ENCODE data around the gene PTPRF.

Gene PTPRF

DNA sequence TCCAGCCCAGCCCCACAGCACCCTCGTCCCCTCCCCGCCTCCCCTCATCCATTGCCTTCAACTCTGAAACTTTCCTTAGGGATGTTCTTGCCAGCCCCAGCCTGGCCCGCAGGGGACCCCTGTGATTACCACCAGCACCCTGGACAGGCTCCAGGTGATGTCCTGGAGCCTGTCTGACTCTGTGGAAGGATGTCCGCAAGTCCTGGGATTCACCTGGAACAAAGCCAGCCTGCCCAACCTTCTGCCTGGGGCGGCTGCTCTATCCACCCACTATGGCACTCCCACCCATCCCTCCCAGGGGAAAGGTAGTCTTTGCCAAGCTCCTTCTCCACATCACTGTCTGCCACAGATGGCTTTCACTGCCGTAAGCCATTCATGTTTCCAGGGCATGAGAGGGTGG, 24.4 kb upstream of the PTPRF start:
- TF ChIP-seq FOXP2 (optimal IDR thresholded peaks at IDR 0.05; ENCODE audit: borderline replicate concordance, extremely low read depth, extremely low read length, insufficient read depth) (no peak), POLR2AphosphoS5 (IDR thresholded peaks at IDR 0.05; ENCODE audit: low read depth, low read length) (no peak)

DNA sequence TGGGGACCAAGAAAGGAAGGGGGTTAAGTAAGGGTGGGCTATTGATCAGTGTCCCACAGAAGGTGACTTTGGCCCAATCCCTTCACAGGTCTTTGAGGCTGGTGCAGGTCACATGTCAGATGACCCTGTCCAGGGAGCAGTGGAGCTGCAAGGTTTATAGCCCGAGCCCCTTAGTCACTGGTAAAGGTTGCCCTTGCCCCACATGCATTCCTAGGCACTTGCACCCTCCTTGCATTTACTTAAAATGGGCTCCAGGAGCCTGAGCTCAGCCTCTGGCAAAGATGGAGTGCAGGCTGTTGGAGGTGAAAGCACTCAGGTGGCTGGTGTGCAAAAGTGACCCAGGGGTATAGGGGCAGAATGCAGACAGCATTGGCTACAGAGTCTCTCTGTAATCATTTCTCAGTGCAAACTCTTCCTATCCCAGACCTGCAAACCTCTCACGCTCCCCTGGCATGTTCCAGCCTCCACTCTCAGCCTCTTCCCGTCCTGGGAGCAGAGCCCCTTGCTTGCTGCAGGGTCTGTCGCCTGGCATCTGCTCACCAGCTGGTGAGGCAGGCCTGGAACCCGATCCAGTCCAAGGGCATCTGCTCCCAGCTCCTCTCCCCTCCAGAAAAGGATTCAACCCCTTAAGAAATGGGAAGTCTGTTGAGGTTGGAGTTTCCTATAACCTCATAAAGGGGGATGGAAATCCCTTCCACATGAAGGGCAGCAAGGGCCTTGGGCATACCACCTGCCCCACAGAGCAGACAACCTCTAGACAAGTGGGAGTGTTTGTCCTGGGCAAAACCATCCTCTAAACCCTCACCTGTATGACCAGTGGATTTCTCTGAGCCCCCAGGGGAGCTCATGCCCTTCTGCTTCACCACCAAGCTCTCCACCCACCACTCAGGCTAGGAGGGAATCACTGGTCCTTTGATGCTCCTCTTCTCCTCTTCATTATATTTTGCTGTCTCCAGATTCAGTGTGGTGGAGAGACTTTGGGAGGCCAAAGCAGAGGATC, 23.1 kb upstream of the PTPRF start:
- TF ChIP-seq SIN3A (IDR thresholded peaks at IDR 0.05; ENCODE audit: borderline replicate concordance, insufficient read depth, low read length) (no peak), TAF1 (IDR thresholded peaks at IDR 0.05; ENCODE audit: borderline replicate concordance, insufficient read depth, low read length) (no peak), POLR2AphosphoS5 (IDR thresholded peaks at IDR 0.05; ENCODE audit: low read depth, low read length) (no peak)

DNA sequence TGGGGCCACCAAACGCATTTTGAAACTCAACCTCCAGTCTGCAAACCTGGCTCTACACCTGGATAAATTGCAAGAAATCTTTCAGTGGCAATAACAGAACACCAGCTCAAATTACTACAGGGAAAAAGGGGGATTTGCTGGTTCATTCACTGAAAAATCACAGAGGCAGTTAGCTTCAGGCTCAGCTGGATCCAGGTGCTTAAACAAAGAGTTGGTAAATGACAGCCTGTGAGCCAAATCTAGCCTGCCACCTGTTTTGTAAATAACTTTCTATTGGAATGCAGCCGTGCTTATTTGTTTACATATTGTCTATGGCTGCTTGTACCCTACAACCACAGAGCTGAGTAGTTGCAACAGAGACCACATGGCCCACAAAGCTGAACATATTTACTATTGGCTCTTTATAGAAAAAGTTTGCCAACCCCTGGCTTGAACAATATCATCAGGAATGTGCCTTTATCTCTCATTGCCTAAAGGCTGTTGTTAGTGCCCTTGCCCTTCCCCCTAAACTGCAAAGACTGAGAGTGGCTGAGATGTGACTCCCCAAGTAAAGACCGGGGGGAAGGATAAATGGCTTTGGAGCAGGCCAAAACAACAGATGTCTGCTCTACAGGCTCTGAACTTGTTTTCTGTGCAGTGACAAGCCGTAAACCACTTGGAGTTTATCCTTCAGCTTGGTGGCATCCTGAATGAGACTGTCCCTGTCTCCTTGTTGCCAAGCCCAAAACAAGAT, 21.5 kb upstream of the PTPRF start:
- TF ChIP-seq FOXP2 (optimal IDR thresholded peaks at IDR 0.05; ENCODE audit: borderline replicate concordance, extremely low read depth, extremely low read length, insufficient read depth) (no peak), SIN3A (IDR thresholded peaks at IDR 0.05; ENCODE audit: borderline replicate concordance, insufficient read depth, low read length) (no peak), REST (IDR thresholded peaks at IDR 0.05; ENCODE audit: insufficient read depth in 1 of 2, low read depth in 2 of 2, low read length in 2 of 2) (no peak), POLR2AphosphoS5 (IDR thresholded peaks at IDR 0.05; ENCODE audit: low read depth, low read length) (no peak), TAF1 (IDR thresholded peaks at IDR 0.05; ENCODE audit: borderline replicate concordance, insufficient read depth, low read length) (no peak)

DNA sequence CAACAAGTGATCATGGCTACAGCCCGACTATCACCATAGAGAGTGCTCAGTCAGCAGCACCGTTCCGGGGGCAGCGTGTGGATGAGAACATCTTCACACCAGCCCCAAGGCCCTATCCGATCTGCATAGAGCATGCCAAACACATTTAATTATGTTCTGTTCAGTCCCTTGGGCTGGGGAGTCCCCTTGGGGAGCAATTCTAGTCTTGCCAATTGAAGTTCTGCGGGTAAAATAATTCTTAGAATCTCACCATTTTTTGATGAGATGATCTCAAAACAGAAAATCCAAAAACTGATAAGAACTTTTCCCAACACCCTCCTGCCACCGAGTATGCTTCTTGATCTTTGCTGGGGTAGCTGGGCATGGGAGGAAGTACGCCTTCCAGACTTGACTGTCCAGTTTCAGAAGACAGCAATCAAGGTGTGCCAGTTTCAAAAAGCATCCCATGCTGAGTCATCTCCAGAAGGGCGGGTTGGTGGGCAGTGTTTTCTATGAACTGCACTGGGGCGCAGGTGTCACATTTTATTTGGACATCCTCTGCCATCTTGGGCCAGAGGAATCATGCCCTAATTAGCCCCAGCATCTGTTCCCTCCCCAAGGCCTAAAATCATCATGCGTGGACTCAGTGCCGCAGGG, 20.8 kb upstream of the PTPRF start:
- TF ChIP-seq POLR2AphosphoS5 (IDR thresholded peaks at IDR 0.05; ENCODE audit: low read depth, low read length) = no peak
- TF ChIP-seq FOXP2 (optimal IDR thresholded peaks at IDR 0.05; ENCODE audit: borderline replicate concordance, extremely low read depth, extremely low read length, insufficient read depth) = no peak
- TF ChIP-seq TAF1 (IDR thresholded peaks at IDR 0.05; ENCODE audit: borderline replicate concordance, insufficient read depth, low read length) = no peak
- TF ChIP-seq SIN3A (IDR thresholded peaks at IDR 0.05; ENCODE audit: borderline replicate concordance, insufficient read depth, low read length) = no peak
- TF ChIP-seq REST (IDR thresholded peaks at IDR 0.05; ENCODE audit: insufficient read depth in 1 of 2, low read depth in 2 of 2, low read length in 2 of 2) = no peak

DNA sequence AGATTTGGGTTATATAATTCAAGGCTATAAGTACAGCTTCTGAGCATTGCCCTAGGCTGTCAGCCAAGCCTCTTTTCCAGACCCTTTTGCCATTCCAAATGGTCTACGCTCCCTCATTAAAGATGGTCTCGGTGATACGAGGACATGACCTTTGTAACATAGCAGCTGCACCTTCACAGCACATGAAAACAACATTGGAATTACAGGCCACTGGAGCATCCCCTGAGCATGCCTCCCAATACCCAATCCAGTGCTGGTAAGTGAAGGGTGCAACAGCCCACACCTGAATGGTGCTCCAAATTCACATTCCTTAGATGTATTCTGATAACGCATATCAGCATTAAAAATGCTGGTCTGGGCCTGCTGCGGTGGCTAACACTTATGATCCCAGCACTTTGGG, 20.1 kb upstream of the PTPRF start:
- TF ChIP-seq POLR2AphosphoS5 (IDR thresholded peaks at IDR 0.05; ENCODE audit: low read depth, low read length) (no peak), SIN3A (IDR thresholded peaks at IDR 0.05; ENCODE audit: borderline replicate concordance, insufficient read depth, low read length) (no peak), FOXP2 (optimal IDR thresholded peaks at IDR 0.05; ENCODE audit: borderline replicate concordance, extremely low read depth, extremely low read length, insufficient read depth) (no peak), REST (IDR thresholded peaks at IDR 0.05; ENCODE audit: insufficient read depth in 1 of 2, low read depth in 2 of 2, low read length in 2 of 2) (no peak)

Measured in PFSK-1 (cell line).